ENCODE data around the gene CIT. TPM values are rescaled to one million over a fixed set of nuclear protein-coding genes. Genes with fewer than 3 reads are reported as not detected.

Gene CIT
- total RNA-seq, 1 donor from 2014 or later, result 18.0 TPM

GRCh38 chr12:119791453-119791852, 85.7 kb downstream of the CIT start:
- intact Hi-C loops (cut with DNase I), result no loop called here
- no peak overlapping the region for H3K27ac ChIP-seq
- no peak for DNase-seq
- no peaks in the 10 kb centered on the region for H3K4me1 ChIP-seq
- ATAC-seq, result no peak
- TF ChIP-seq, protein P1, sequence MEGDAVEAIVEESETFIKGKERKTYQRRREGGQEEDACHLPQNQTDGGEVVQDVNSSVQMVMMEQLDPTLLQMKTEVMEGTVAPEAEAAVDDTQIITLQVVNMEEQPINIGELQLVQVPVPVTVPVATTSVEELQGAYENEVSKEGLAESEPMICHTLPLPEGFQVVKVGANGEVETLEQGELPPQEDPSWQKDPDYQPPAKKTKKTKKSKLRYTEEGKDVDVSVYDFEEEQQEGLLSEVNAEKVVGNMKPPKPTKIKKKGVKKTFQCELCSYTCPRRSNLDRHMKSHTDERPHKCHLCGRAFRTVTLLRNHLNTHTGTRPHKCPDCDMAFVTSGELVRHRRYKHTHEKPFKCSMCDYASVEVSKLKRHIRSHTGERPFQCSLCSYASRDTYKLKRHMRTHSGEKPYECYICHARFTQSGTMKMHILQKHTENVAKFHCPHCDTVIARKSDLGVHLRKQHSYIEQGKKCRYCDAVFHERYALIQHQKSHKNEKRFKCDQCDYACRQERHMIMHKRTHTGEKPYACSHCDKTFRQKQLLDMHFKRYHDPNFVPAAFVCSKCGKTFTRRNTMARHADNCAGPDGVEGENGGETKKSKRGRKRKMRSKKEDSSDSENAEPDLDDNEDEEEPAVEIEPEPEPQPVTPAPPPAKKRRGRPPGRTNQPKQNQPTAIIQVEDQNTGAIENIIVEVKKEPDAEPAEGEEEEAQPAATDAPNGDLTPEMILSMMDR (IDR thresholded peaks at IDR 0.05), result no peak
- no peaks in the 10 kb centered on the region for H3K9me3 ChIP-seq
- no peaks in the 10 kb centered on the region for H3K36me3 ChIP-seq
- H3K27me3 ChIP-seq (ENCODE audit: low read depth), result no peaks in the 10 kb centered on the region
- no peak overlapping the region for H3K4me3 ChIP-seq

DNA sequence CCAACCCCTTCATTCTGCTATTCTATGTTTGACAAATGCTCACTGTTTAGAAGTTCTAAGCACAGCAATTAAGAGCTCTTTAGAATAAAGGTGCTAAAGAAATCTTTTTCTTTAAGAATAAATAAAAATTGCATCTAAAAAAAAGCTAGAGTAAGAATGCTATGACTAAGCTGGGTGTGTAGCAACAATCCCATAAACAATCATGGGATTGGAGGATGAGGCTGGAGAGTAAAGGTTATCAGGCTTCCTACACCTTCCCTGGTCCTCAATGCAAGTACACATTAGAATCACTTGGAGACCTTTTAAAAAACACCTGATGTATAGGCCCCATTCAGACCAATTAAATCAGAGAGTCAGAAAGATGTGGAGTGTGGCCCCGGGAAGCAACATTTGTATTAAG, 88.3 kb downstream of the CIT start:
- H3K27ac ChIP-seq, result no peak overlapping the region
- H3K36me3 ChIP-seq, result no peaks in the 10 kb centered on the region
- intact Hi-C loops (cut with DNase I), result no loop called here
- no peak overlapping the region for H3K4me3 ChIP-seq
- DNase-seq (no peak), ATAC-seq (no peak)
- no peaks in the 10 kb centered on the region for H3K27me3 ChIP-seq (ENCODE audit: low read depth)
- TF ChIP-seq, protein P1 (IDR thresholded peaks at IDR 0.05), result no peak
- no peaks in the 10 kb centered on the region for H3K9me3 ChIP-seq
- H3K4me1 ChIP-seq, result no peaks in the 10 kb centered on the region

DNA sequence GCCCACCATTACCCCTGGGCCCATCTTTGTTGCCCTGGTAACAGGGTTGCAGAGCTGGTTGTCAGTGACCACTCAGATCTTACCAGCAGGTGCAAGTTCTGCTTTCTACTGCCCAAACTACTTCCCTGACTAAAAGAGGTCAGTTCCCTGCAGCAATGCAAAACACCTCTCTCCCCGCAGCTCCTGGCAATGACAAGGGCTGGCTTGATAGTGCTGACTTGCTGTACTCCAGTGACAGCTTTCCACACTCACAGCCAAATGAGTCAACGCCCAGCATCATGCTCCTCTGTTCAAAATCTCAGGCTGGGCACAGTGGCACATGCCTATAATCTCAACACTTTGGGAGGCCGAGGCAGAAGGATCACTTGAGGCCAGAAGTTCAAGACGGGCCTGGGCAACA, 90.6 kb downstream of the CIT start:
- DNase-seq, result no peak
- intact Hi-C loops (cut with DNase I), result no loop called here

GRCh38 chr12:119784673-119785072, 92.4 kb downstream of the CIT start:
- H3K27ac ChIP-seq, result no peak overlapping the region
- H3K27me3 ChIP-seq (ENCODE audit: low read depth), result no peaks in the 10 kb centered on the region
- TF ChIP-seq, protein P1 (IDR thresholded peaks at IDR 0.05), result no peak
- no peaks in the 10 kb centered on the region for H3K36me3 ChIP-seq
- DNase-seq, result no peak
- intact Hi-C loops (cut with DNase I), result no loop called here
- H3K9me3 ChIP-seq, result no peaks in the 10 kb centered on the region
- no peak for ATAC-seq
- no peaks in the 10 kb centered on the region for H3K4me1 ChIP-seq
- no peak overlapping the region for H3K4me3 ChIP-seq

More for the DNA sequence above, 90.6 kb downstream of the CIT start:
- Histone ChIP-seq H3K4me1 (no peaks in the 10 kb centered on the region), H3K36me3 (no peaks in the 10 kb centered on the region), H3K27ac (no peak overlapping the region), H3K9me3 (no peaks in the 10 kb centered on the region), H3K27me3 (ENCODE audit: low read depth) (no peaks in the 10 kb centered on the region), H3K4me3 (no peak overlapping the region)
- TF ChIP-seq, protein P1 (IDR thresholded peaks at IDR 0.05), result no peak
- ATAC-seq, result no peak

- no peak for DNase-seq
- H3K4me1 ChIP-seq, result no peaks in the 10 kb centered on the region
- intact Hi-C loops (cut with DNase I), result no loop called here
- no peak for ATAC-seq
- TF ChIP-seq, protein P1 (IDR thresholded peaks at IDR 0.05), result no peak
- no peaks in the 10 kb centered on the region for H3K36me3 ChIP-seq
- H3K4me3 ChIP-seq, result no peak overlapping the region
- no peaks in the 10 kb centered on the region for H3K27me3 ChIP-seq (ENCODE audit: low read depth)
- no peaks in the 10 kb centered on the region for H3K9me3 ChIP-seq
- no peak overlapping the region for H3K27ac ChIP-seq
Observed at GRCh38 chr12:119783787-119784186, 93.3 kb downstream of the CIT start.

DNA sequence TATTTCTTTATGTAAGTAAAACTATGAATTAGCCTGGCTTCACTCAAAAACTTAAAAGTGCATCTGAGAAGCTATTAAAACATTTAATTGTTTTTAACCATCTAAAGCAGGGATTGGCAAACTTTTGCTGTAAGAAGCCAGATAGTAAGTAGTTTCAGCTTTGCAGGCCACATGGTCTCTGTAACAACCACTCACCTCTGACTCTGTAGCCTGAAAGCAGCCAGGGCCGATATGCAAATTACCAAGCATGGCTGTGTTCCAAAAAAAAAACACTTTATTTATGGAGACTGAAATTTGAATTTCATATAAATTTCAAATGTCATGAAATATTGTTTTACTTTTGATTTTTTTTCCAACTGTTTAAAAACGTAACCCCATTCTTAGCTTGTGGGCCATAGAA, 95.3 kb downstream of the CIT start:
- DNase-seq (no peak), ATAC-seq (no peak)
- Histone ChIP-seq H3K36me3 (no peaks in the 10 kb centered on the region), H3K27ac (no peak overlapping the region), H3K4me3 (no peak overlapping the region), H3K9me3 (no peaks in the 10 kb centered on the region), H3K27me3 (ENCODE audit: low read depth) (no peaks in the 10 kb centered on the region), H3K4me1 (no peaks in the 10 kb centered on the region)
- intact Hi-C loops (cut with DNase I), result no loop called here
- TF ChIP-seq, protein P1 (IDR thresholded peaks at IDR 0.05), result no peak

Measured in lower lobe of right lung (tissue), 2 donors.